Measurements from ENCODE around the gene FBXO46. TPM values are rescaled to one million over a fixed set of nuclear protein-coding genes. Genes with fewer than 3 reads are reported as not detected.

The FBXO46 gene
- total RNA-seq, 1 experiment from 2014 or later = 40.1 TPM

- TF ChIP-seq MXD4 (CRISPR knock-in tag; IDR thresholded peaks at IDR 0.05; ENCODE audit: borderline replicate concordance) = no peak
- TF ChIP-seq ELF4 (CRISPR knock-in tag; IDR thresholded peaks at IDR 0.05; ENCODE audit: low read depth) = no peak
- no peak for TF ChIP-seq NR1H2 (CRISPR knock-in tag; IDR thresholded peaks at IDR 0.05)
- no peak for TF ChIP-seq ZNF121 (CRISPR knock-in tag; IDR thresholded peaks at IDR 0.05)
- no peak for TF ChIP-seq NFE2L1 (CRISPR knock-in tag; IDR thresholded peaks at IDR 0.05)
- no peak for TF ChIP-seq ZMAT4 (CRISPR knock-in tag; IDR thresholded peaks at IDR 0.05)
- TF ChIP-seq ZNF425 (CRISPR knock-in tag; conservative IDR thresholded peaks at IDR 0.05) = no peak
- no peak for TF ChIP-seq IRF2 (CRISPR knock-in tag; IDR thresholded peaks at IDR 0.05; ENCODE audit: borderline replicate concordance, low read depth)
Measured at GRCh38 chr19:45762870-45763631, 32.4 kb upstream of the FBXO46 start (continued).

- DNase-seq (ENCODE audit: low spot score) (no peak), ATAC-seq (no peak)
- Mint-ChIP-seq H3K27me3 (ENCODE audit: low read depth) (peaks cover 23% of the 10 kb centered on the region), H3K27ac (no peak overlapping the region), H3K9me3 (no peaks in the 10 kb centered on the region), H3K4me3 (no peak overlapping the region), H3K36me3 (no peaks in the 10 kb centered on the region), H3K4me1 (peaks cover 18% of the 10 kb centered on the region)
- TF ChIP-seq ZSCAN18 (CRISPR knock-in tag; IDR thresholded peaks at IDR 0.05) (no peak), NR1H2 (CRISPR knock-in tag; IDR thresholded peaks at IDR 0.05) (no peak), OVOL2 (CRISPR knock-in tag; IDR thresholded peaks at IDR 0.05; ENCODE audit: borderline replicate concordance) (no peak), JAZF1 (CRISPR knock-in tag; IDR thresholded peaks at IDR 0.05) (no peak), ATF3 (CRISPR knock-in tag; conservative IDR thresholded peaks at IDR 0.05) (no peak), JUN (CRISPR knock-in tag; IDR thresholded peaks at IDR 0.05) (no peak), ATF2 (CRISPR knock-in tag; IDR thresholded peaks at IDR 0.05; ENCODE audit: borderline replicate concordance, low read depth) (no peak), AR (CRISPR knock-in tag; IDR thresholded peaks at IDR 0.05) (no peak), ZNF423 (CRISPR knock-in tag; IDR thresholded peaks at IDR 0.05) (no peak), FOXJ3 (CRISPR knock-in tag; IDR thresholded peaks at IDR 0.05; ENCODE audit: borderline replicate concordance) (no peak), ZNF121 (CRISPR knock-in tag; IDR thresholded peaks at IDR 0.05) (no peak), E2F4 (CRISPR knock-in tag; IDR thresholded peaks at IDR 0.05; ENCODE audit: borderline replicate concordance, low read depth) (no peak)
- ChIA-PET POLR2A (interaction anchor here (1.0 kb wide), 1 partner anchor 32 kb away, joined by 6 read pairs; the partner anchor contains the start of gene FBXO46), CTCF (interaction anchor here (1.0 to 2.9 kb wide), 3 partner anchors 9 to 55 kb away, joined by 3 to 23 read pairs (median 5); no protein-coding TSS in a partner anchor)
Measured at GRCh38 chr19:45761714-45762113, 31.0 kb upstream of the FBXO46 start.
